Endothelial cell of umbilical vein (primary cell): ENCODE results near the gene SORCS3. TPM values are rescaled to one million over a fixed set of nuclear protein-coding genes. Genes with fewer than 3 reads are reported as not detected.

Experiments
- BruUV-seq: library from RNA; stranded (reverse); fragments of 400-500 nt; replicated peaks from 2 replicates; lab custom pipeline; 2021; lab: Mats Ljungman, UMichigan
- CTCF ChIA-PET: fragments of 300-600, 350-600 bp; sonication (Branson Sonifier 250); formaldehyde crosslinking; loops from one replicate; lab custom pipeline; 2021; ENCODE audit warnings: antibody characterized with exemption, inconsistent platforms; lab: Charles Lee
- POLR2A ChIA-PET: fragments of 300-600, 350-600 bp; sonication (Branson Sonifier 250); formaldehyde crosslinking; loops from one replicate; lab custom pipeline; 2021; ENCODE audit warnings: antibody characterized with exemption, inconsistent platforms; lab: Charles Lee
- DNase-seq: peaks from one replicate; pipeline ENCODE4 v3.0.0-alpha.2; 2011; ENCODE audit warnings: low read depth, low spot score
- FAIRE-seq: peaks from 2 replicates; lab custom pipeline; 2011; peaks lifted over from hg19 to GRCh38; lab: Jason Lieb, UNC
- H2AFZ ChIP-seq: 2 replicates; pipeline ENCODE4 v1.6.0; 2012; ENCODE audit warnings: low read depth, low read length, control low read depth, inconsistent platforms
- H3K27ac ChIP-seq: 2 replicates; pipeline ENCODE4 v1.5.1; 2011; ENCODE audit warnings: low read depth, mild to moderate bottlenecking, control low read depth, low read length, moderate library complexity; ENCODE audit not compliant: insufficient read depth
- H3K27me3 ChIP-seq, 2 experiments: 2 replicates each; pipeline versions ENCODE4 v1.6.0 to v1.6.1; 2011; ENCODE audit warnings: low read length in 2 of 2, mixed read lengths in 1 of 2; ENCODE audit not compliant: control insufficient read depth in 2 of 2, insufficient read depth in 2 of 2
- H3K36me3 ChIP-seq, 2 experiments: 2 replicates in 1 of 2; 3 replicates in 1 of 2; pipeline ENCODE4 v1.5.1; 2011; ENCODE audit warnings: low read length in 2 of 2, mild to moderate bottlenecking in 1 of 2, moderate library complexity in 1 of 2; ENCODE audit not compliant: control insufficient read depth in 2 of 2, insufficient read depth in 2 of 2; ENCODE audit errors: extremely low read depth in 1 of 2
- H3K4me1 ChIP-seq: 3 replicates; pipeline ENCODE4 v1.5.1; 2011; ENCODE audit warnings: mild to moderate bottlenecking, low read length; ENCODE audit not compliant: control insufficient read depth, insufficient read depth; ENCODE audit errors: extremely low read depth
- H3K4me2 ChIP-seq: 2 replicates; pipeline ENCODE4 v1.6.1; 2011; ENCODE audit warnings: low read length, control low read depth, mixed read lengths; ENCODE audit not compliant: insufficient read depth
- H3K4me3 ChIP-seq, 3 experiments: fragments of 200-600 bp in 1 of 3; sonication (generic), shearing (Covaris generic) in 1 of 3; replicated peaks in 1 of 3; 2 replicates each; pipeline ENCODE4 v1.5.1; 2011 to 2016; ENCODE audit warnings: control low read depth in 3 of 3, low read length in 3 of 3, mild to moderate bottlenecking in 2 of 3, inconsistent platforms in 1 of 3, low read depth in 1 of 3, moderate library complexity in 1 of 3; ENCODE audit not compliant: insufficient read depth in 1 of 3
- H3K79me2 ChIP-seq: 2 replicates; pipeline ENCODE4 v1.6.0; 2012; ENCODE audit warnings: low read length, inconsistent platforms; ENCODE audit not compliant: control insufficient read depth, insufficient read depth
- H3K9ac ChIP-seq: replicated peaks from 2 replicates; pipeline ENCODE3; 2011; ENCODE audit warnings: low read length, control low read depth; ENCODE audit not compliant: insufficient read depth; ENCODE audit errors: extremely low read depth
- H3K9me1 ChIP-seq: replicated peaks from 3 replicates; pipeline ENCODE4 v1.6.0; 2011; ENCODE audit warnings: mild to moderate bottlenecking, low read length; ENCODE audit not compliant: control insufficient read depth, insufficient read depth; ENCODE audit errors: extremely low read depth
- H3K9me3 ChIP-seq: replicated peaks from 2 replicates; pipeline ENCODE4 v1.5.1; 2012; ENCODE audit warnings: low read length, inconsistent platforms; ENCODE audit not compliant: control insufficient read depth, insufficient read depth
- H4K20me1 ChIP-seq: replicated peaks from 2 replicates; pipeline ENCODE3; 2011; ENCODE audit warnings: mild to moderate bottlenecking, low read length; ENCODE audit not compliant: control insufficient read depth, insufficient read depth; ENCODE audit errors: extremely low read depth
- EZH2 ChIP-seq: IDR thresholded peaks from 2 replicates; pipeline ENCODE4 v1.6.1; 2012; ENCODE audit warnings: borderline replicate concordance, low read depth, mild to moderate bottlenecking, moderate library complexity, low read length, inconsistent platforms; ENCODE audit not compliant: severe bottlenecking
- FOS ChIP-seq: IDR thresholded peaks from 2 replicates; pipeline ENCODE4 v1.6.1; 2011; ENCODE audit warnings: mild to moderate bottlenecking, low read length, moderate library complexity, borderline replicate concordance; ENCODE audit not compliant: insufficient read depth
- GATA2 ChIP-seq: IDR thresholded peaks from 2 replicates; pipeline ENCODE4 v1.7.0; 2011; ENCODE audit warnings: low read depth, mild to moderate bottlenecking, moderate library complexity, mixed read lengths, low read length; ENCODE audit not compliant: insufficient read length, insufficient read depth
- JUN ChIP-seq: IDR thresholded peaks from 2 replicates; pipeline ENCODE4 v1.6.1; 2011; ENCODE audit warnings: borderline replicate concordance, low read depth; ENCODE audit not compliant: insufficient read length, insufficient read depth
- MAX ChIP-seq: IDR thresholded peaks from 2 replicates; pipeline ENCODE4 v1.6.1; 2011; ENCODE audit not compliant: insufficient read depth, insufficient read length
- MYC ChIP-seq: IDR thresholded peaks from one replicate; pipeline ENCODE4 v1.6.1; 2011; ENCODE audit warnings: mild to moderate bottlenecking, low read depth, low read length
- POLR2A ChIP-seq: IDR thresholded peaks from 2 replicates; pipeline ENCODE4 v1.6.1; 2012; ENCODE audit warnings: low read depth, mild to moderate bottlenecking, control low read depth, low read length
- POLR2AphosphoS5 ChIP-seq: IDR thresholded peaks from 2 replicates; pipeline ENCODE4 v1.6.1; 2012; ENCODE audit warnings: low read depth, mild to moderate bottlenecking, control low read depth, low read length, moderate library complexity; ENCODE audit not compliant: insufficient read depth
- dilution Hi-C: fragments of 300-500 bp; cut with MboI; formaldehyde crosslinking; loops from one replicate; pipeline ENCODE4 v1.15.0; 2019; ENCODE audit warnings: low sequenced_read_pairs; ENCODE audit not compliant: extremely low pct_ligation_motif_present
- intact Hi-C: fragments of 100-400 bp; cut with micrococcal nuclease; formaldehyde crosslinking; loops from one replicate; pipeline ENCODE4 v1.10.0; 2022
- polyA plus RNA-seq, 4 experiments: library from polyadenylated mRNA; depleted of rRNA in 3 of 4; stranded (reverse) in 3 of 4; unstranded in 1 of 4; fragments of >200 nt; gene quantifications; 2 replicates each; pipeline versions ENCODE4 v1.2.1 to v1.2.3, GENCODE V29; 2011 to 2012; ENCODE audit warnings: missing spikeins in 1 of 4
- total RNA-seq: library from RNA; stranded (reverse); gene quantifications from 2 replicates; pipeline ENCODE4 v1.2.3, GENCODE V29; 2021
- TF ChIP-seq, protein P1 (sequence below), 2 donors: IDR thresholded peaks; 1 replicate in 1 of 2; 2 replicates in 1 of 2; pipeline ENCODE4 v1.5.1; 2011; ENCODE audit warnings: low read length in 2 of 2, mild to moderate bottlenecking in 2 of 2, moderate library complexity in 2 of 2, control low read depth in 1 of 2, inconsistent platforms in 1 of 2, low read depth in 1 of 2; ENCODE audit not compliant: insufficient read depth in 1 of 2; ENCODE audit errors: extremely low read depth in 1 of 2

The SORCS3 gene
- total and polyA plus RNA-seq, 2 donors (not counting 3 experiments of a cell fraction or from before 2014, with no cell fraction given): not detected

GRCh38 chr10:105161149-105161548 lies 520.1 kb downstream of the SORCS3 start:
- no TSS peak for BruUV-seq
- no peak overlapping the region for H3K27ac ChIP-seq

More at GRCh38 chr10:105161149-105161548, 520.1 kb downstream of the SORCS3 start:
- ChIA-PET CTCF (no interaction called here), POLR2A (no interaction called here)
- DNase-seq: no peak
- intact Hi-C loops (no loop called here), dilution Hi-C loops (no loop called here)
- Histone ChIP-seq H2AFZ (no peak overlapping the region), H3K79me2 (no peaks in the 10 kb centered on the region), H4K20me1 (no peaks in the 10 kb centered on the region), H3K4me2 (no peak overlapping the region), H3K4me3 (no peak overlapping the region), H3K27me3 (no peaks in the 10 kb centered on the region), H3K9me1 (no peaks in the 10 kb centered on the region), H3K36me3 (no peaks in the 10 kb centered on the region), H3K4me1 (no peaks in the 10 kb centered on the region), H3K9ac (no peak overlapping the region), H3K9me3 (peaks cover 5% of the 10 kb centered on the region)
- TF ChIP-seq, protein P1, sequence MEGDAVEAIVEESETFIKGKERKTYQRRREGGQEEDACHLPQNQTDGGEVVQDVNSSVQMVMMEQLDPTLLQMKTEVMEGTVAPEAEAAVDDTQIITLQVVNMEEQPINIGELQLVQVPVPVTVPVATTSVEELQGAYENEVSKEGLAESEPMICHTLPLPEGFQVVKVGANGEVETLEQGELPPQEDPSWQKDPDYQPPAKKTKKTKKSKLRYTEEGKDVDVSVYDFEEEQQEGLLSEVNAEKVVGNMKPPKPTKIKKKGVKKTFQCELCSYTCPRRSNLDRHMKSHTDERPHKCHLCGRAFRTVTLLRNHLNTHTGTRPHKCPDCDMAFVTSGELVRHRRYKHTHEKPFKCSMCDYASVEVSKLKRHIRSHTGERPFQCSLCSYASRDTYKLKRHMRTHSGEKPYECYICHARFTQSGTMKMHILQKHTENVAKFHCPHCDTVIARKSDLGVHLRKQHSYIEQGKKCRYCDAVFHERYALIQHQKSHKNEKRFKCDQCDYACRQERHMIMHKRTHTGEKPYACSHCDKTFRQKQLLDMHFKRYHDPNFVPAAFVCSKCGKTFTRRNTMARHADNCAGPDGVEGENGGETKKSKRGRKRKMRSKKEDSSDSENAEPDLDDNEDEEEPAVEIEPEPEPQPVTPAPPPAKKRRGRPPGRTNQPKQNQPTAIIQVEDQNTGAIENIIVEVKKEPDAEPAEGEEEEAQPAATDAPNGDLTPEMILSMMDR (IDR thresholded peaks at IDR 0.05; ENCODE audit: extremely low read depth in 1 of 2, insufficient read depth in 1 of 2, low read depth in 1 of 2, low read length in 2 of 2): no peak
- TF ChIP-seq JUN (no peak), POLR2AphosphoS5 (no peak), POLR2A (no peak), EZH2 (no peak), GATA2 (no peak), MAX (no peak), FOS (no peak), MYC (no peak)
- FAIRE-seq: no peak
